WI38 (cell line): ENCODE measurements around the gene CASD1.

ENCODE experiments used
- H3K4me3 ChIP-seq: 2 replicates; pipeline ENCODE4 v1.5.1; 2011; ENCODE audit warnings: low read depth, mild to moderate bottlenecking, control low read depth, low read length
- CTCF ChIP-seq: IDR thresholded peaks from 2 replicates; pipeline ENCODE4 v1.5.1; 2012; ENCODE audit warnings: low read depth, mild to moderate bottlenecking, control low read depth, low read length

The CASD1 gene

GRCh38 chr7:94481279-94481678 is 28.3 kb upstream of the CASD1 start:
- no peak for TF ChIP-seq CTCF
- no peak overlapping the region for H3K4me3 ChIP-seq

DNA sequence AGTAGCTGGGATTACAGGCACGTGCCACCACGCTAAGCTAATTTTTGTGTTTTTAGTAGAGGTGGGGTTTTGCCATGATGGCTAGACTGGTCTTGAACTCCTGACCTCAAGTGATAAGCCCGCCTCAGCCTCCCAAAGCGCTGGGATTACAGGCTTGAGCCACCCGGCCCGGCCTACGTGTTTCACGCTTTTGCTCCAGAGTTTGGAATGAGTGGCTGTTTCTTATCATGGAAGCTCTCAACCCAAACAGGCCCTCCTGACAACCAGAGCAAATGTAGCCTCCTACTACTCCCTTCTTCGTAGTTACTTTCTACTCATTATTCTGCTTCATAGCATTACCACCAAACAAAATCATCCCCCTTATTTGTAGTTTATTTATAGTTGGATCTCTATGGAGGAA is 26.8 kb upstream of the CASD1 start:
- no peak for TF ChIP-seq CTCF
- H3K4me3 ChIP-seq, result no peak overlapping the region

GRCh38 chr7:94483843-94484242 is 25.8 kb upstream of the CASD1 start:
- no peak overlapping the region for H3K4me3 ChIP-seq
- TF ChIP-seq CTCF, result no peak

DNA sequence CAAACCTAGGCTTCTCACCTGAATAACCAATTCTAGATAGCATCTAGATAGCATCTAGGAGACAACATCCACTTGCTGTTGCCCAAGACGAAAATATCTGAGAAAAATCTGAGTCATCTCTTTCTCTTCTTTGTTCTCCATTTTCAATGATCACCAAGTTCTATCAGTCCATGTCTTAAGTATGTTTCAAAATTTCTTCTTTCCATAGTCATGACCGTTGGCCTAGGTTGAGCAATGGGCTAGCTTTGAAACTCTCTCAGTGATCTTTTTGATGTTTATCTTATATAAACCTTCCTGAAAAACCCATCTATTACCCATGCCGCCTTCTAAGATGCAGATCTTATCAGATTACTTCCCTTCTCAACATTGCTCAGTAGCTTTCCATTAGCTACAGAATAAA is 23.4 kb upstream of the CASD1 start:
- H3K4me3 ChIP-seq, result no peak overlapping the region
- TF ChIP-seq CTCF, result no peak

DNA sequence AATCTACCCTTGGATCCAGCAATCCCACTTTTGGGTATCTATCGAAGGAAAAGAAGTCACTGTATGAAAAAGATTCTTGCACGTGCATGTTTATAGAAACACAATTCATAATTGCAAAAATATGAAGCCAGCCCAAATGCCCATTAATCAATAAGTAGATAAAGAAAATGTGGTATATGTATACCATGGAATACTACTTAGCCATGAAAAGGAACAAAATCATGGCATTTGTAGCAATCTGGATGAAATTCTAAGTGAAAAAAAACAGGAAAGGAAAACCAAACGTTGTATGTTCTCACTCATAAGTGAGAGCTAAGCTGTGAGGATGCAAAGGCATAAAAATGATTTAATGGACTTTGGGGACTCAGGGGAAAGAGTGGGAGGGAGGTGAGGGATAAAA is 18.2 kb upstream of the CASD1 start:
- no peak for TF ChIP-seq CTCF
- no peak overlapping the region for H3K4me3 ChIP-seq

- TF ChIP-seq CTCF, result no peak
- H3K4me3 ChIP-seq, result no peak overlapping the region
These were observed 17.0 kb upstream of the CASD1 start for GRCh38 chr7:94492601-94493000.

DNA sequence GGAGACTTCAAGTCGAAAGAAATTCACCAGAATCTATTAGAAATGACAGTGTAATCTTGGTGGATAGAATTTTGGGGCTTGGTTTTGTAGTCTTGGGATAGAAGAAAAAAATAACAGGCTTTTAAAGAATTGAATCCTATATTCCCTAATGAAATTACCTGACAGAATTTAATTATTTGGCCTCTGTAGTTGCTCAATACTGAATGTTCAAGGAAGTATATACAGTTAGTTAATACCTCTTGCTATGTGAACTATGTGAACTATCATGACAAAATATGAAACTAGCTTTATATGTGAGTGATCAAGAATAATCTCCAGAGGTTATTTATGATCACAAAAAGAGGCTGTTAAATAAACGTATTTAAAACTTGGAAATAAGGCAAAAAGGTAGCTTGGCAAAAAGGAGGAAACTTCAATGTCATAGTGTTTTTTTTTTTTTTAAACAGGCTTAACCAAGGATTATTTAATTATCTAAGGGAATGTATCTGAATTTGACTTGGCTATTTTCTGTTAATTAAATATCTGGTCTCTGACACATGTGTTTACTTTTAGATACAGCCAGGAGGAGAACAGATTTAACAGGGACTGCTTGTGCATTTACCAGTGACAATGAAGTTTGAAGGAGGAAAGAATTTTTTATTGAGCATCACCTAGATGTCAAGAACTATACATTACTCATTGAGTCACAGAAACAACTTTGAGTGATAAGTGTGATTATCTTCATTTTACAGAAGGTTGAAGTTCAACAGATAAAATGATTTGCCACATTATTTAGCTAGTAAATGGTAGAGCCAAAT is 11.5 kb upstream of the CASD1 start:
- TF ChIP-seq CTCF, result no peak
- H3K4me3 ChIP-seq, result no peak overlapping the region
